GM23248 (cell line): ENCODE measurements around the gene GJD4.

Experiments used
- EZH2 ChIP-seq: fragments of 200-600 bp; sonication (generic); IDR thresholded peaks from 2 replicates; pipeline ENCODE4 v1.6.1; 2018; ENCODE audit warnings: antibody characterized with exemption, mild to moderate bottlenecking; ENCODE audit not compliant: insufficient read depth, poor library complexity, severe bottlenecking
- EZH2phosphoT487 ChIP-seq: fragments of 200-600 bp; sonication (generic); IDR thresholded peaks from 2 replicates; pipeline ENCODE4 v1.6.1; 2018; ENCODE audit warnings: antibody characterized with exemption, moderate library complexity, mild to moderate bottlenecking, low read depth; ENCODE audit not compliant: insufficient read depth

GRCh38 chr10:35643151-35644049, 38.3 kb downstream of the GJD4 start:
- TF ChIP-seq EZH2phosphoT487 (no peak), EZH2 (no peak)
